Neural progenitor cell (in vitro differentiated cells): ENCODE measurements around the gene KSR1.

Experiments
- EZH2 ChIP-seq: fragments of 200-600 bp; sonication (generic); IDR thresholded peaks from 2 replicates; pipeline ENCODE4 v1.6.1; 2017; ENCODE audit warnings: antibody characterized with exemption, mild to moderate bottlenecking, moderate library complexity
- EZH2phosphoT487 ChIP-seq: fragments of 200-600 bp; sonication (generic); IDR thresholded peaks from 2 replicates; pipeline ENCODE4 v1.6.1; 2017; ENCODE audit warnings: antibody characterized with exemption
- TF ChIP-seq, protein P1 (sequence below): fragments of 200-600 bp; sonication (generic); IDR thresholded peaks from 2 replicates; pipeline ENCODE4 v1.5.1; 2017; ENCODE audit warnings: antibody characterized with exemption, mild to moderate bottlenecking

DNA sequence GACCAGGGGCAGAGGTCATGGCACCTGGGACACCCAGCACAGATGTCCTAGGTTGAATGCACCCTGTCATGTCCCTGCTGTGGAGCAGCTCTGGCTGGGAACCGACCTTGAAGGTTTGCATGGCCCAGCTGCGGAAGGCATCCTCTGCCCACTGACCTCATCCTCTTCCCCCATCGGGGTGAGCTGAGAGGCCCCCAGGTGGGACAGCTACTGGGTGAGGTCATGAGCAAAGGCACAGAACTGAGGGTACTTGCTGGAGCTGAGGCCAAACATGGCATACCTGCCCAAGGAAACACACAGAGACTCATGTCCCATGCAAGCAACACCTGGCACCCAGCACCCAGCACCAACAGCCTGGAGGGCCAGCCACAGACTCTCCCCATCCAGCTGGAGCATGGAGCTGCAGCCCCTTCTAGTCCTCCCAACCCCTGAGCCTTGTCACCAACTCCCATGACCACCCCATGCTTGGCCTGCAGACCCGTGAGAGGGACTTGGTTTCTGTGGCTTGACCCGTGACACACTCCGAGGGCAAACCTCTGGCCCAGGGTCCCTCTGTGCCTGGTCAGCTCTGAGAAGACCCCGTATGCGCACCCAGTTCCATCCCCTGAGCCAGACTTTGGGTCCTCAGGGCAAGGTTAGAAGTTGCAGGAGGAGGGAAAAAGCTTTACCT lies 207.8 kb downstream of the KSR1 start:
- TF ChIP-seq, protein P1, sequence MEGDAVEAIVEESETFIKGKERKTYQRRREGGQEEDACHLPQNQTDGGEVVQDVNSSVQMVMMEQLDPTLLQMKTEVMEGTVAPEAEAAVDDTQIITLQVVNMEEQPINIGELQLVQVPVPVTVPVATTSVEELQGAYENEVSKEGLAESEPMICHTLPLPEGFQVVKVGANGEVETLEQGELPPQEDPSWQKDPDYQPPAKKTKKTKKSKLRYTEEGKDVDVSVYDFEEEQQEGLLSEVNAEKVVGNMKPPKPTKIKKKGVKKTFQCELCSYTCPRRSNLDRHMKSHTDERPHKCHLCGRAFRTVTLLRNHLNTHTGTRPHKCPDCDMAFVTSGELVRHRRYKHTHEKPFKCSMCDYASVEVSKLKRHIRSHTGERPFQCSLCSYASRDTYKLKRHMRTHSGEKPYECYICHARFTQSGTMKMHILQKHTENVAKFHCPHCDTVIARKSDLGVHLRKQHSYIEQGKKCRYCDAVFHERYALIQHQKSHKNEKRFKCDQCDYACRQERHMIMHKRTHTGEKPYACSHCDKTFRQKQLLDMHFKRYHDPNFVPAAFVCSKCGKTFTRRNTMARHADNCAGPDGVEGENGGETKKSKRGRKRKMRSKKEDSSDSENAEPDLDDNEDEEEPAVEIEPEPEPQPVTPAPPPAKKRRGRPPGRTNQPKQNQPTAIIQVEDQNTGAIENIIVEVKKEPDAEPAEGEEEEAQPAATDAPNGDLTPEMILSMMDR: no peak
- TF ChIP-seq EZH2phosphoT487 (no peak), EZH2 (no peak)
